Activated CD4-positive, alpha-beta T cell treated with anti-CD3 and anti-CD28 coated beads for 36 hours (primary cell): ENCODE measurements around the gene POM121. TPM values are rescaled to one million over a fixed set of nuclear protein-coding genes. Genes with fewer than 3 reads are reported as not detected.
"Not testable (repeated sequence)": the region's sequence is repeated elsewhere in the genome, so short reads cannot be mapped to it uniquely, and the experiment has no call there.

ENCODE experiments used
- ATAC-seq: fragments of 200-7000 bp; cut with Tn5 transposase; one replicate; pipeline ENCODE4 v1.10.0; 2021; ENCODE audit warnings: mild to moderate bottlenecking, moderate library complexity
- CTCF ChIA-PET: fragments of 350-600 bp; sonication (Branson Sonifier 250); formaldehyde crosslinking; loops from one replicate; lab custom pipeline; 2021; ENCODE audit warnings: antibody characterized with exemption; lab: Charles Lee
- POLR2A ChIA-PET: fragments of 350-600 bp; sonication (Branson Sonifier 250); formaldehyde crosslinking; loops from one replicate; lab custom pipeline; 2021; ENCODE audit warnings: antibody characterized with exemption, inconsistent platforms; lab: Charles Lee
- DNase-seq: peaks from one replicate; pipeline ENCODE4 v3.0.0-alpha.2; 2020
- H3K27ac Mint-ChIP-seq: one replicate; pipeline ENCODE4 v1.8.0; 2021; ENCODE audit warnings: mixed read lengths
- H3K27me3 Mint-ChIP-seq: one replicate; pipeline ENCODE4 v1.8.0; 2021; ENCODE audit warnings: mixed read lengths
- H3K36me3 Mint-ChIP-seq: one replicate; pipeline ENCODE4 v1.8.0; 2021; ENCODE audit warnings: low read depth, mixed read lengths
- H3K4me1 Mint-ChIP-seq: one replicate; pipeline ENCODE4 v1.8.0; 2021; ENCODE audit warnings: mixed read lengths
- H3K4me3 Mint-ChIP-seq: one replicate; pipeline ENCODE4 v1.8.0; 2021; ENCODE audit warnings: mild to moderate bottlenecking, moderate library complexity, mixed read lengths
- H3K9me3 Mint-ChIP-seq: one replicate; pipeline ENCODE4 v1.8.0; 2021; ENCODE audit warnings: low read depth, mixed read lengths
- intact Hi-C, 2 experiments: fragments of 100-400 bp; cut with DNase I in 1 of 2; cut with micrococcal nuclease in 1 of 2; formaldehyde crosslinking; loops; one replicate each; pipeline versions ENCODE4 v1.14.2 to v1.15.1; 2022 to 2024; cut with DNase I, micrococcal nuclease
- total RNA-seq, 2 experiments: library from RNA; stranded (reverse); gene quantifications; one replicate each; pipeline ENCODE4 v1.2.3, GENCODE V29; 2021

Gene POM121
- 10 to 100 TPM; 62.2 to 67.4 TPM for total RNA-seq

DNA sequence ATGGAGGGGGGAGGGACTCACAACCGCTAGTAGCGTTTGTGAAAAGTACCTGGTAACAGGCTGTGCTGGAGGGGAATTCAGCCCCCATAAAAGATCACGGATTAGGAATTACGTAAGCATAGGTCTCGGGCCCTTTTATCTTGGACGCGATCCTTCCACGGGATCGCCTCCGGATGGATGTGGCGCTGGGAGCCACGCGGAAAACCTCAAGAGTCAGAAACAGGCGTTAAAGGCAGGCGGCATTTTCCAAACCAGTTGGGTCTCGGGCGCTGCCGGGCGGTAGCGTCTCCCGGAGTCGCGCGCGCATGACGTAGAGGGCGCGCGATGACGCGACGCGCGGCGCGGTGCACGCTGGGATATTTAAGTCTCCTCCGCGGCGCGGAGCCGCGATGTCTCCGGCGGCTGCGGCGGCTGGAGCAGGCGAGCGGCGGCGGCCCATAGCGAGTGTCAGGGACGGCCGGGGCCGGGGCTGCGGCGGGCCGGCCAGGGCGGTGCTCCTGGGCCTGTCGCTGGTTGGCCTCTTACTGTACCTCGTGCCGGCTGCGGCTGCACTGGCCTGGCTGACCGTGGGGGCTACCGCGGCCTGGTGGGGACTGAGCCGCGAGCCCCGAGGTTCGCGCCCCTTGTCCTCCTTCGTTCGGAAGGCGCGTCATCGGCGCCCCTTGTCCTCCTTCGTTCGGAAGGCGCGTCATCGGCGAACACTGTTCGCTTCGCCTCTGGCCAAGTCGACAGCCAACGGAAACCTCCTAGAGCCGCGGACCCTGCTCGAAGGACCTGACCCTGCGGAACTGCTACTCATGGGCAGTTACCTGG is at the start of gene POM121:
POM121 (plus strand) TSS at position 363 of the 813 bp plus-strand sequence; CDS start at position 390, 27 bp downstream.
- POLR2A ChIA-PET, result no interaction called here
- peaks cover 53% of the 10 kb centered on the region for H3K36me3 Mint-ChIP-seq
- no peaks in the 10 kb centered on the region for H3K9me3 Mint-ChIP-seq
- H3K27ac Mint-ChIP-seq, result peak within 1 kb of the TSS; percentile 97
- peak within 1 kb of the TSS; percentile 88 for H3K4me3 Mint-ChIP-seq
- intact Hi-C loops, result loop anchor here in 1 of 2 experiments (1.0 to 5.0 kb wide), 4 partner anchors 46 to 802 kb away; partner anchors contain the start of genes BCL7B and TYW1B
- CTCF ChIA-PET, result no interaction called here
- peaks cover 24% of the 10 kb centered on the region for H3K4me1 Mint-ChIP-seq
- DNase-seq (peak; percentile 90), ATAC-seq (peak; percentile 87)
- H3K27me3 Mint-ChIP-seq, result no peaks in the 10 kb centered on the region

DNA sequence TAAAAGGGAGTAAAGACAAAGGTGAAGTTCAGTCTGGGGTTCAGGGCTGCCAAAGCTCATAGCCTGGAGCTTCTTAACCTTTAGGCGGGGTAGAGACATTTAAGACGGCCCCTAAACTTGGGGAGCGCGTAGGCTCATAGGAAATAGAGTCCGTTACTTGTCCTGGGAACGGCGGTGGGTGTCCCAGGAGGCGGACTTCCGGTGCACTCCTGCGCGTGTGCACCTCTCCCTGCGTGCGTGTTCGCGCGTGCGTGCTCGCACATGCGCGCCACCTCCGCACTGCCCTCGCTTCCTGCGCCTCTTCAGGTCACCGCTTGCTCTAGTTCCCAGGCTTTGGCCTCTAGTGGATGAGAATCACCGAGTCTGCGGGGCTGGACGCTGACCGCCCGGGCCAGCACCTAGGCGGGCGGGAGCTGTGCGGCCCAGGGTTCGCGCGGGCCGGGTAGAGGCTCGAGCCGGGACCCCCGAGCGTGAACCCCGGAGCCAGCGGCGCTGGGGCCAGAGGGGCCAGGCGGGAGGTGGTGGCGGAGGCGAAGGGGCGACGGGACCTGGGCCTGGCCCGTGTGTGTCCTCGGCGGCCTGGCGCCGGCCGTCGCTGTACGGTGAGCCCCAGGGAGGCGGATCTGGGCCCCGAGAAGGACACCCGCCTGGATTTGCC is 45.7 kb upstream of the POM121 start:
- peaks cover 12% of the 10 kb centered on the region for H3K4me1 Mint-ChIP-seq
- H3K9me3 Mint-ChIP-seq, CTCF ChIA-PET, H3K27me3 Mint-ChIP-seq: not testable (repeated sequence)
- POLR2A ChIA-PET, result interaction anchor here (0.6 kb wide), 2 partner anchors 21 to 641 kb away, joined by 4 to 8 read pairs; no protein-coding TSS in a partner anchor
- peak; percentile 88 for DNase-seq
- intact Hi-C loops, result loop anchor here (2.0 kb wide), 2 partner anchors 46 to 50 kb away; partner anchors contain the start of genes POM121 (in 1 of the 2) and TYW1B (in 1 of the 2)
- peak overlapping the region; percentile 93 for H3K4me3 Mint-ChIP-seq
- peak; percentile 100 for ATAC-seq
- peaks cover 21% of the 10 kb centered on the region for H3K36me3 Mint-ChIP-seq
- peak overlapping the region; percentile 78 for H3K27ac Mint-ChIP-seq

DNA sequence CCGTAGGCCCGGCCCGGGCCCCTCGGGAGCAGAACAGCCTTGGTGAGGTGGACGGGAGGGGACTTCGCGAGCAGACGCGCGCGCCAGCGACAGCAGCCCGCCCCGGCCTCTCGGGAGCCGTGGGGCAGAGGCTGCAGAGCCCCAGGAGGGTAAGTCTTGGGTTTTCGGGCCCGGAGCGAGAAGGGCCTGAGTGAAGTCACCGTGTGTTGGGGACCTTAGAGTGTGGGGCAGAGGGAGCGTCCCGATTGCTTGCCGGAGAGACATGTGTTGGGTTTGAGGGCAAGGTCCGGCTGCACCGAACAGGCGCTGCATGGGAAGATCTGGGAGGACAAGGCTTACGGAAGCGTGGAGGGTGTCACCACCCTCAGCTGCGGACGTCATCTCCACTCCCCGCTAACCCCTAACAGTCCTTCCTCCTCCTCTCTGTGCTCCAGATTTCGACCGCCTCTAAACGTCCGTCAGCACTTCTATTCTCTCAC is 45.1 kb upstream of the POM121 start:
- Mint-ChIP-seq H3K4me3 (peak overlapping the region; percentile 93), H3K36me3 (peaks cover 21% of the 10 kb centered on the region), H3K27ac (peak overlapping the region; percentile 95), H3K4me1 (peaks cover 12% of the 10 kb centered on the region)
- intact Hi-C loops, result loop anchor here (2.0 kb wide), 2 partner anchors 45 to 51 kb away; partner anchors contain the start of genes POM121 (in 1 of the 2) and TYW1B (in 1 of the 2)
- CTCF ChIA-PET, POLR2A ChIA-PET, H3K9me3 Mint-ChIP-seq, H3K27me3 Mint-ChIP-seq, ATAC-seq: not testable (repeated sequence)
- DNase-seq, result peak; percentile 64

- H3K27me3 Mint-ChIP-seq, H3K4me3 Mint-ChIP-seq, H3K4me1 Mint-ChIP-seq, H3K27ac Mint-ChIP-seq, H3K9me3 Mint-ChIP-seq, CTCF ChIA-PET, ATAC-seq, POLR2A ChIA-PET, DNase-seq, intact Hi-C loops: not testable (repeated sequence)
- H3K36me3 Mint-ChIP-seq, result peaks cover 32% of the 10 kb centered on the region
Measured at GRCh38 chr7:72891750-72892149, 33.1 kb upstream of the POM121 start.

DNA sequence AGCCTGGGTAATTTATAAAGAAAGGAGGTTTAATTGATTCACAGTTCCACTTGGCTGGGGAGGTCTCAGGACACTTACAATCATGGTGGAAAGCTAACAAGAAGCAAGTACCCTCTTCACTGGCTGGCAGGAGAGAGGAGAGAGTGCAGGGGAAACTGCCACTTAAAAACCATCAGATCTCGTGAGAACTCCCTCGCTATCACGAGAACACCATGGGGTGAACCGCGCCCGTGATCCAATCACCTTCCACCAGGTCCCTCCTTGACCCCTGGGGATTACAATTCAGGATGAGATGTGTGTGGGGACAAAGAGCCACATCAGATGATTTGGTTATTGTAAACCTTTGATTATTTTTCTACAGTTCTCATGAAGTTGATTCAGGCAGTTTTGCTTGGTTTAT is 20.2 kb upstream of the POM121 start:
- POLR2A ChIA-PET, H3K9me3 Mint-ChIP-seq, DNase-seq, intact Hi-C loops, H3K27ac Mint-ChIP-seq, ATAC-seq, H3K27me3 Mint-ChIP-seq, H3K4me3 Mint-ChIP-seq: not testable (repeated sequence)
- peaks cover 14% of the 10 kb centered on the region for H3K4me1 Mint-ChIP-seq
- peaks cover 56% of the 10 kb centered on the region for H3K36me3 Mint-ChIP-seq
- CTCF ChIA-PET, result interaction anchor here (1.1 kb wide), 1 partner anchor 11 kb away, joined by 4 read pairs; no protein-coding TSS in a partner anchor

DNA sequence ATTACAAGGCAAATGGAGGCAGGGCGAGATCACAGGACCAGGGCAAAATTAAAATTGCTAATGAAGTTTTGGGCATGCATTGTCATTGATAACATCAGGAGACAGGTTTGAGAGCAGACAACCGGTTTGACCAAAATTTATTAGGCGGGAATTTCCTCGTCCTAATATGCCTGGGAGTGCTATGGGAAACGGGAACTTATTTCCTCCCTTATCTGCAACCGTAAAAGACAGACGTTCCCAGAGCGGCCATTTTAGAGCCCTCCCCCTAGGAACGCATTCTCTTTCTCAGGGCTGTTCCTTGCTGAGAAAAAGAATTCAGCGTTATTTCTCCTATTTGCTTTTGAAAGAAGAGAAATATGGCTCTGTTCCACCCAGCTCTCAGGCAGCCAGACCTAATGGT is 16.5 kb upstream of the POM121 start:
- H3K27me3 Mint-ChIP-seq, ATAC-seq, DNase-seq, H3K27ac Mint-ChIP-seq, POLR2A ChIA-PET, intact Hi-C loops, CTCF ChIA-PET, H3K4me3 Mint-ChIP-seq, H3K9me3 Mint-ChIP-seq: not testable (repeated sequence)
- peaks cover 51% of the 10 kb centered on the region for H3K36me3 Mint-ChIP-seq
- peaks cover 28% of the 10 kb centered on the region for H3K4me1 Mint-ChIP-seq

- ATAC-seq, H3K9me3 Mint-ChIP-seq, POLR2A ChIA-PET, DNase-seq, H3K4me3 Mint-ChIP-seq, H3K27ac Mint-ChIP-seq, intact Hi-C loops, H3K27me3 Mint-ChIP-seq, CTCF ChIA-PET: not testable (repeated sequence)
- H3K36me3 Mint-ChIP-seq, result peaks cover 50% of the 10 kb centered on the region
- H3K4me1 Mint-ChIP-seq, result peaks cover 35% of the 10 kb centered on the region
Measured at GRCh38 chr7:72911395-72911794, 13.5 kb upstream of the POM121 start.

- CTCF ChIA-PET, result interaction anchor here (2.6 kb wide), 1 partner anchor 13 kb away, joined by 9 read pairs; no protein-coding TSS in a partner anchor
- peaks cover 46% of the 10 kb centered on the region for H3K36me3 Mint-ChIP-seq
- H3K9me3 Mint-ChIP-seq, DNase-seq, H3K27me3 Mint-ChIP-seq, ATAC-seq, intact Hi-C loops, H3K4me3 Mint-ChIP-seq, POLR2A ChIA-PET: not testable (repeated sequence)
- peaks cover 38% of the 10 kb centered on the region for H3K4me1 Mint-ChIP-seq
- H3K27ac Mint-ChIP-seq, result peak overlapping the region; percentile 78
Measured at GRCh38 chr7:72913750-72914149, 11.1 kb upstream of the POM121 start.

- H3K9me3 Mint-ChIP-seq, POLR2A ChIA-PET, H3K4me3 Mint-ChIP-seq, H3K27me3 Mint-ChIP-seq: not testable (repeated sequence)
- intact Hi-C loops, result loop anchor here in 1 of 2 experiments (5.0 kb wide), 1 partner anchor 88 kb away; the partner anchor contains the start of gene TYW1B
- CTCF ChIA-PET, result interaction anchor here (0.7 to 2.6 kb wide), 8 partner anchors 10 to 95 kb away, joined by 4 to 9 read pairs (median 4); no protein-coding TSS in a partner anchor
- Mint-ChIP-seq H3K27ac (peak overlapping the region; percentile 37), H3K36me3 (peaks cover 51% of the 10 kb centered on the region), H3K4me1 (peaks cover 35% of the 10 kb centered on the region)
- DNase-seq (peak; percentile 77), ATAC-seq (peak; percentile 86)
Measured at GRCh38 chr7:72914756-72915525, 10.0 kb upstream of the POM121 start.

- Mint-ChIP-seq H3K36me3 (peaks cover 39% of the 10 kb centered on the region), H3K4me1 (peaks cover 19% of the 10 kb centered on the region), H3K27ac (no peak overlapping the region), H3K4me3 (no peak overlapping the region), H3K27me3 (no peaks in the 10 kb centered on the region), H3K9me3 (no peaks in the 10 kb centered on the region)
- ATAC-seq (no peak), DNase-seq (no peak)
- intact Hi-C loops, result loop anchor here in 1 of 2 experiments (5.0 kb wide), 1 partner anchor 92 kb away; the partner anchor contains the start of gene TYW1B
- ChIA-PET CTCF (no interaction called here), POLR2A (no interaction called here)
Measured at GRCh38 chr7:72919256-72919775, 5.6 kb upstream of the POM121 start.
